Measurements from ENCODE around the gene NEGR1.

Gene NEGR1

GRCh38 chr1:72066431-72066830 is 215.9 kb downstream of the NEGR1 start:
- no peak overlapping the region for H3K4me3 ChIP-seq (ENCODE audit: low read depth, low read length)
- TF ChIP-seq CTCF (IDR thresholded peaks at IDR 0.05; ENCODE audit: borderline replicate concordance, insufficient read depth, low read depth, low read length), result no peak

GRCh38 chr1:72064196-72065075 is 217.9 kb downstream of the NEGR1 start:
- no peak for TF ChIP-seq CTCF (IDR thresholded peaks at IDR 0.05; ENCODE audit: borderline replicate concordance, insufficient read depth, low read depth, low read length)
- no peak overlapping the region for H3K4me3 ChIP-seq (ENCODE audit: low read depth, low read length)

- H3K4me3 ChIP-seq (ENCODE audit: low read depth, low read length), result no peak overlapping the region
- TF ChIP-seq CTCF (IDR thresholded peaks at IDR 0.05; ENCODE audit: borderline replicate concordance, insufficient read depth, low read depth, low read length), result no peak
Observed at GRCh38 chr1:72063364-72064044, 218.8 kb downstream of the NEGR1 start.

GRCh38 chr1:72062584-72062983 is 219.8 kb downstream of the NEGR1 start:
- H3K4me3 ChIP-seq (ENCODE audit: low read depth, low read length), result no peak overlapping the region
- no peak for TF ChIP-seq CTCF (IDR thresholded peaks at IDR 0.05; ENCODE audit: borderline replicate concordance, insufficient read depth, low read depth, low read length)

GRCh38 chr1:72060466-72061245 is 221.7 kb downstream of the NEGR1 start:
- no peak overlapping the region for H3K4me3 ChIP-seq (ENCODE audit: low read depth, low read length)
- TF ChIP-seq CTCF (IDR thresholded peaks at IDR 0.05; ENCODE audit: borderline replicate concordance, insufficient read depth, low read depth, low read length), result no peak

GRCh38 chr1:72056516-72056915 is 225.8 kb downstream of the NEGR1 start:
- H3K4me3 ChIP-seq (ENCODE audit: low read depth, low read length), result no peak overlapping the region
- no peak for TF ChIP-seq CTCF (IDR thresholded peaks at IDR 0.05; ENCODE audit: borderline replicate concordance, insufficient read depth, low read depth, low read length)
